ENCODE results near the gene FHOD3.

GRCh38 chr18:36735130-36735529 lies 437.6 kb downstream of the FHOD3 start:
- no peak for TF ChIP-seq POLR2AphosphoS5 (IDR thresholded peaks at IDR 0.05; ENCODE audit: low read depth, low read length)
- TF ChIP-seq CTCF (IDR thresholded peaks at IDR 0.05): no peak
- no peak for TF ChIP-seq SIN3A (IDR thresholded peaks at IDR 0.05; ENCODE audit: borderline replicate concordance, insufficient read depth, low read depth, low read length)
- no peak for TF ChIP-seq REST (IDR thresholded peaks at IDR 0.05; ENCODE audit: insufficient read depth in 1 of 2, low read depth in 2 of 2, low read length in 1 of 2)

Measured in Panc1 (cell line).